ENCODE data around the gene WIPF3. TPM values are rescaled to one million over a fixed set of nuclear protein-coding genes. Genes with fewer than 3 reads are reported as not detected.

The WIPF3 gene, protein sequence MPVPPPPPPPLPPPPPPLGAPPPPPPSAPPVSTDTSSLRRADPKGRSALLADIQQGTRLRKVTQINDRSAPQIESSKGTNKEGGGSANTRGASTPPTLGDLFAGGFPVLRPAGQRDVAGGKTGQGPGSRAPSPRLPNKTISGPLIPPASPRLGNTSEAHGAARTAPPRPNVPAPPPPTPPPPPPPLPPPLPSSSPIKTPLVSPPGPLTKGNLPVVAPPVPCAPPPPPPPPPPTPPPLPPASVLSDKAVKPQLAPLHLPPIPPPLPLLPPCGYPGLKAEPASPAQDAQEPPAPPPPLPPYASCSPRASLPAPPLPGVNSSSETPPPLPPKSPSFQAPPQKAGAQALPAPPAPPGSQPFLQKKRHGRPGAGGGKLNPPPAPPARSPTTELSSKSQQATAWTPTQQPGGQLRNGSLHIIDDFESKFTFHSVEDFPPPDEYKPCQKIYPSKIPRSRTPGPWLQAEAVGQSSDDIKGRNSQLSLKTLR
- total RNA-seq (under 1 TPM in 1 of 2 donors, not detected in 1; 0.08 TPM), total RNA-seq (0 reads per million in 2 donors)

DNA sequence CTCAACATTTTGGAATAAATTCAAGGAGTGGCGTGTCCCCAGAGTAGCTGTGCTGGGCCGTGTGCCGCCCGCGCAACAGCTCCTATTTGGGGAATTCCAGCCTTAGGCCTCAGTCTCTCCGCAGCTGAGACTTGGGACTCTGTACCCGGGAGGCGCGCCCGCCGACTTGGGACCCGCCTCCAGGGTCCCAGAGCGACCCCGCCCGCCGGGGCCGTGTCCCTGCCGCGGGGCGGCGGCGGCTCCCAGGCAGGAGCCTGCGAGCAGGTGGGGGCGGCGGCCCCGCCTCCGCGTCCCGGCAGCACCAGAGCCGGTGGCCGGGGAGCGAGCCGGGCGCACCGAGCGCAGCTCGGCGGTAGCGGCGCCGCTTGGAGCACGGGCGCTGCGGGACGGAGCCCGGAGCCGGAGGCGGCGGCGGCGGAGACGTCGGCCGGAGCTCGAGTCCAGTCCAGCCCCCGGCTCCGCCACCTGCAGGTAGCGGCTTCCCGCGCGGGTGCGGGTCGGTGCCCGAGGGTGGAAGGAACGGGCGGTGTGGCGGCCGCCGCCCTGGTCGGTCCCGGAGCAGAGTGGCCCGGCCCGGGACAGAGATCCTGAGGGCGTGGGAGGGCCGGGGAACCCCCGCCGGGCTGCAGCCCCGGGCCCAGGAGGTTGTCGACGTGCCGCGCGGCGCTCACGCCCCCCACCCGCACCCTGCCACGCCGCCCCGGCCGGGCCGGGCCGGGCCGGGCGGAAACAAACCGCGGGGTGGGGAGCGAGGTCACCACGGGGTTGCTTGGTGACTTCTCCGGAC lies at the start of gene WIPF3:
TSS of gene WIPF3 (plus strand) at position 301 of the 787 bp plus-strand sequence. CDS start 28,217 bp downstream, outside the sequence.
- no peak for ATAC-seq
- peaks cover 76% of the 10 kb centered on the region for H3K27me3 Mint-ChIP-seq
- H3K4me3 Mint-ChIP-seq, result peak within 1 kb of the TSS; percentile 9
- no peak within 1 kb of the TSS for H3K27ac Mint-ChIP-seq
- peaks cover 8% of the 10 kb centered on the region for H3K4me1 Mint-ChIP-seq
- no peak for DNase-seq
- no peaks in the 10 kb centered on the region for H3K36me3 Mint-ChIP-seq (ENCODE audit: low read depth)
- no peaks in the 10 kb centered on the region for H3K9me3 ChIP-seq (ENCODE audit: control insufficient read depth, low read length, poor library complexity, severe bottlenecking)

GRCh38 chr7:29763266-29763665 lies 43.0 kb upstream of the WIPF3 start:
- ATAC-seq (no peak), DNase-seq (no peak)
- peaks cover 28% of the 10 kb centered on the region for H3K27me3 Mint-ChIP-seq
- no peaks in the 10 kb centered on the region for H3K36me3 Mint-ChIP-seq (ENCODE audit: low read depth)
- no peaks in the 10 kb centered on the region for H3K9me3 ChIP-seq (ENCODE audit: control insufficient read depth, low read length, poor library complexity, severe bottlenecking)
- H3K27ac Mint-ChIP-seq, result no peak overlapping the region
- no peaks in the 10 kb centered on the region for H3K4me1 Mint-ChIP-seq
- no peak overlapping the region for H3K4me3 Mint-ChIP-seq

- H3K9me3 ChIP-seq (ENCODE audit: control insufficient read depth, low read length, poor library complexity, severe bottlenecking), result no peaks in the 10 kb centered on the region
- Mint-ChIP-seq H3K36me3 (ENCODE audit: low read depth) (no peaks in the 10 kb centered on the region), H3K4me3 (no peak overlapping the region), H3K4me1 (no peaks in the 10 kb centered on the region), H3K27ac (no peak overlapping the region), H3K27me3 (peaks cover 28% of the 10 kb centered on the region)
- no peak for DNase-seq
- no peak for ATAC-seq
Measured at GRCh38 chr7:29764227-29764626, 42.1 kb upstream of the WIPF3 start.

GRCh38 chr7:29765490-29765889 lies 40.8 kb upstream of the WIPF3 start:
- ATAC-seq (no peak), DNase-seq (no peak)
- Mint-ChIP-seq H3K27me3 (peaks cover 28% of the 10 kb centered on the region), H3K4me1 (no peaks in the 10 kb centered on the region), H3K36me3 (ENCODE audit: low read depth) (no peaks in the 10 kb centered on the region), H3K27ac (no peak overlapping the region), H3K4me3 (no peak overlapping the region)
- H3K9me3 ChIP-seq (ENCODE audit: control insufficient read depth, low read length, poor library complexity, severe bottlenecking), result no peaks in the 10 kb centered on the region

DNA sequence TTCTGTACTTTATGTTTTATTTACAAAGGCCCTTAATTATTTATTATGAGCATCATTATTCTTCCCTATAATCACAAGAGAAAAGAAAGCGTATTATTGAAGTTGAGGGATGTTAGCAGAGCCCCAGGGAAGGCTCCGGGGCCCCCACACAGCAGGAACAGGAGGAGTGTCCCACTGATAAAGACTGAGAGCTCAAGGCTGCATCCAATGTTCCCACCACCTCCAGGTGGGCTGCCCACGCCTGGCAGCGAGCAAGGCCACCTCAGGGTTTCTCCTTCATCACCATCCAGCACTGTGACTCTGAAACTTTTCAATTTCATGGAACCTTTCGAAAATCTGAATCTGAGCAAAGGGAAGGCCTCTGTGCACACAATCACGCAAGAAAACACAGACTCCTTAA lies 35.9 kb upstream of the WIPF3 start:
- H3K4me1 Mint-ChIP-seq, result no peaks in the 10 kb centered on the region
- DNase-seq (no peak), ATAC-seq (no peak)
- no peak overlapping the region for H3K4me3 Mint-ChIP-seq
- H3K27ac Mint-ChIP-seq, result no peak overlapping the region
- H3K9me3 ChIP-seq (ENCODE audit: control insufficient read depth, low read length, poor library complexity, severe bottlenecking), result no peaks in the 10 kb centered on the region
- peaks cover 18% of the 10 kb centered on the region for H3K27me3 Mint-ChIP-seq
- no peaks in the 10 kb centered on the region for H3K36me3 Mint-ChIP-seq (ENCODE audit: low read depth)

DNA sequence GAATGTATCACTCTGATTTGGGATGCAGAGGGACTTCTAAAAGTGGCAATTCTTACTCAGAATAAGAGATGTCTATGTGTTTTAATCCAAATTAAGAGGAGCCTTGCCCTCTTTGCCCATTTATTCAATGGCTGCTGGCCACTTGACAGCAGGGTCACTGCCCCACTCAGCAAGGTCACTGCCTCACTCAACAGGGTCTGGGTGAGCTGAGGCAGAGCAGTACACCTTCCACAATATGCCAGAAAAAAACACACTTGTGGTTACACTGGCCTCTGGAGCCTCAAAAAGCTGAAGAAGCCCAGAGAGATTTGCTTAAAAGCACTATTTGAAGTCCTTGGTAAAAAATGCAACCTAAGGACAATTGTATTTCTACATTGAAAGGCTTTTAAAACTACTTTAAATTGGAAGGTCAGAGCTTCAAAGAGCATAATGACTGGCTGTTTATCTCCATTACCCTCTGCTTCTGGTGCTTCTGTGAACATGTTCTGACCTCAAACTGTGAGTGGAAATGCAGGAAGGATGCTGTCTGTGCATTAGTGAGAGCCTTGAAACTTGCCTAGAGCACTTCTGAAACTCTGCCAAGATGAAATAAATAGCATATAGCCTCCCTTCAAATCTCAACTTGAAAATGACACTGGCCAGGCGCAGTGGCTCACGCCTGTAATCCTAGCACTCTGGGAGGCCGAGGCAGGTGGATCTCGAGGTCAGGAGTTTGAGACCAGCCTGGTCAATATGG lies 35.1 kb upstream of the WIPF3 start:
- H3K9me3 ChIP-seq (ENCODE audit: control insufficient read depth, low read length, poor library complexity, severe bottlenecking), result no peaks in the 10 kb centered on the region

GRCh38 chr7:29779017-29779416 lies 27.3 kb upstream of the WIPF3 start:
- H3K9me3 ChIP-seq (ENCODE audit: control insufficient read depth, low read length, poor library complexity, severe bottlenecking), result no peaks in the 10 kb centered on the region
- ATAC-seq (no peak), DNase-seq (no peak)
- Mint-ChIP-seq H3K27ac (no peak overlapping the region), H3K27me3 (peaks cover 35% of the 10 kb centered on the region), H3K36me3 (ENCODE audit: low read depth) (no peaks in the 10 kb centered on the region), H3K4me3 (no peak overlapping the region), H3K4me1 (no peaks in the 10 kb centered on the region)

More for the DNA sequence above, 35.1 kb upstream of the WIPF3 start:
- Mint-ChIP-seq H3K36me3 (ENCODE audit: low read depth) (no peaks in the 10 kb centered on the region), H3K27me3 (peaks cover 16% of the 10 kb centered on the region), H3K4me3 (no peak overlapping the region), H3K4me1 (no peaks in the 10 kb centered on the region), H3K27ac (no peak overlapping the region)
- no peak for DNase-seq
- no peak for ATAC-seq

GRCh38 chr7:29780346-29780745 lies 26.0 kb upstream of the WIPF3 start:
- no peak for ATAC-seq
- no peaks in the 10 kb centered on the region for H3K9me3 ChIP-seq (ENCODE audit: control insufficient read depth, low read length, poor library complexity, severe bottlenecking)
- no peak for DNase-seq
- Mint-ChIP-seq H3K4me3 (no peak overlapping the region), H3K36me3 (ENCODE audit: low read depth) (no peaks in the 10 kb centered on the region), H3K27me3 (peaks cover 36% of the 10 kb centered on the region), H3K4me1 (no peaks in the 10 kb centered on the region), H3K27ac (no peak overlapping the region)

- H3K36me3 Mint-ChIP-seq (ENCODE audit: low read depth), result no peaks in the 10 kb centered on the region
- no peak overlapping the region for H3K27ac Mint-ChIP-seq
- DNase-seq (no peak), ATAC-seq (no peak)
- H3K27me3 Mint-ChIP-seq, result peaks cover 31% of the 10 kb centered on the region
- H3K9me3 ChIP-seq (ENCODE audit: control insufficient read depth, low read length, poor library complexity, severe bottlenecking), result no peaks in the 10 kb centered on the region
- no peaks in the 10 kb centered on the region for H3K4me1 Mint-ChIP-seq
- H3K4me3 Mint-ChIP-seq, result no peak overlapping the region
Measured at GRCh38 chr7:29783671-29784070, 22.6 kb upstream of the WIPF3 start.

DNA sequence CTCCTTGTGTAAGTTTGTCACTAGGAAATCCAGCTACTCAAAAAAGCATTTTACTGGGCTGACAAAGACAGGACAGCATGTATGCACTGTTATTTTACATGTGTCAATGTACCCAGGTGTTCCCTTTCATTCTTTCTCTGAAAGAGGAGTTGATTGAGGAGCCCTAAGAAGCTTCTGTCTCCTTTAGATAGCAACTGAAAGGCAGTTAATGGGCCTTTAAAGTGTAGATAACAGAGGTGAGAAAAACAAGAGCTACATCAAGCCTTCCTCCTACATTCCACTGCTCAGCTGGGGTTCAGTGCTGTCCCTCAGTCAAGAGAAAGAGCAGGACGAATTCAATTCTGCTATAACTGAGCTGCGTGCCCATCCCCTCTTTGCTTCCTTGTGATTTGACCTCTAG lies 12.8 kb upstream of the WIPF3 start:
- DNase-seq, result no peak
- ATAC-seq, result no peak
- H3K36me3 Mint-ChIP-seq (ENCODE audit: low read depth), result no peaks in the 10 kb centered on the region
- H3K9me3 ChIP-seq (ENCODE audit: control insufficient read depth, low read length, poor library complexity, severe bottlenecking), result no peaks in the 10 kb centered on the region
- no peak overlapping the region for H3K27ac Mint-ChIP-seq
- no peaks in the 10 kb centered on the region for H3K4me1 Mint-ChIP-seq
- H3K27me3 Mint-ChIP-seq, result no peaks in the 10 kb centered on the region
- no peak overlapping the region for H3K4me3 Mint-ChIP-seq

GRCh38 chr7:29794959-29795629 lies 11.2 kb upstream of the WIPF3 start:
- H3K27me3 Mint-ChIP-seq, result no peaks in the 10 kb centered on the region
- no peak overlapping the region for H3K27ac Mint-ChIP-seq
- no peaks in the 10 kb centered on the region for H3K4me1 Mint-ChIP-seq
- H3K4me3 Mint-ChIP-seq, result no peak overlapping the region
- no peak for DNase-seq
- ATAC-seq, result no peak
- H3K9me3 ChIP-seq (ENCODE audit: control insufficient read depth, low read length, poor library complexity, severe bottlenecking), result no peaks in the 10 kb centered on the region
- no peaks in the 10 kb centered on the region for H3K36me3 Mint-ChIP-seq (ENCODE audit: low read depth)

- no peak overlapping the region for H3K4me3 Mint-ChIP-seq
Measured at GRCh38 chr7:29795696-29796580, 10.4 kb upstream of the WIPF3 start.

More at GRCh38 chr7:29795696-29796580, 10.4 kb upstream of the WIPF3 start:
- DNase-seq (no peak), ATAC-seq (no peak)
- Mint-ChIP-seq H3K4me1 (no peaks in the 10 kb centered on the region), H3K27me3 (peaks cover 4% of the 10 kb centered on the region), H3K36me3 (ENCODE audit: low read depth) (no peaks in the 10 kb centered on the region), H3K27ac (no peak overlapping the region)
- H3K9me3 ChIP-seq (ENCODE audit: control insufficient read depth, low read length, poor library complexity, severe bottlenecking), result no peaks in the 10 kb centered on the region

All from T-helper 17 cell (primary cell).